Psoas muscle (tissue), 8 donors: ENCODE data around the gene ESD. TPM values are rescaled to one million over a fixed set of nuclear protein-coding genes. Genes with fewer than 3 reads are reported as not detected.

Experiments used
- ATAC-seq, 4 donors: fragments of 200-7000 bp; cut with Tn5 transposase; one replicate each; pipeline ENCODE4 v1.9.1; 2020; ENCODE audit warnings: moderate library complexity in 3 of 4, mild to moderate bottlenecking in 2 of 4
- DNase-seq, 2 donors: peaks; one replicate each; pipeline ENCODE4 v3.0.0-alpha.2; 2020
- H3K27ac ChIP-seq: fragments of 200-600 bp; one replicate; pipeline ENCODE4 v1.8.0; 2022
- H3K27me3 ChIP-seq, 3 donors: fragments of 200-600 bp in 1 of 3; one replicate each; pipeline versions ENCODE4 v1.6.1 to v1.8.0; 2013 to 2022; ENCODE audit warnings: low read length in 2 of 3, mild to moderate bottlenecking in 2 of 3, moderate library complexity in 1 of 3; ENCODE audit not compliant: insufficient read depth in 3 of 3
- H3K36me3 ChIP-seq, 2 donors: fragments of 200-600 bp in 1 of 2; one replicate each; pipeline versions ENCODE4 v1.6.1 to v1.8.0; 2013 to 2022; ENCODE audit warnings: low read depth in 1 of 2, mild to moderate bottlenecking in 1 of 2, moderate library complexity in 1 of 2; ENCODE audit not compliant: insufficient read depth in 1 of 2
- H3K4me1 ChIP-seq: fragments of 200-600 bp; one replicate; pipeline ENCODE4 v1.8.0; 2022
- H3K4me3 ChIP-seq: fragments of 200-600 bp; one replicate; pipeline ENCODE4 v1.8.0; 2022; ENCODE audit warnings: mild to moderate bottlenecking
- H3K9me3 ChIP-seq: fragments of 200-600 bp; one replicate; pipeline ENCODE4 v1.8.0; 2022
- CTCF ChIP-seq: fragments of 200-600 bp; IDR thresholded peaks from one replicate; pipeline ENCODE4 v1.8.0; 2022; ENCODE audit warnings: antibody characterized with exemption
- WGBS, 3 donors: extraction: QIAGEN DNeasy Blood & Tissue Kit; methylation state at CpG; one replicate each; pipeline versions ENCODE4 v1.1.6 to v1.1.7; 2013; 5-methylcytosine and 5-hydroxymethylcytosine counted together
- intact Hi-C, 2 donors: fragments of 100-400 bp; cut with DNase I; formaldehyde crosslinking; loops; one replicate each; pipeline versions ENCODE4 v1.11.0 to v1.14.2; 2022
- polyA plus RNA-seq, 3 donors: library from polyadenylated mRNA; stranded (reverse); fragments of 200-250 nt; gene quantifications; one replicate each; pipeline ENCODE4 v1.2.3, GENCODE V29; 2013
- total RNA-seq, 4 donors: library from RNA; stranded (reverse); fragmentation: NEBNext Ultra II Directional in 2 of 4; extraction: Animal tissue kit (Norgen Biotek cat#: 25700) in 2 of 4; gene quantifications; one replicate each; pipeline versions ENCODE4 v1.2.1 to v1.2.4, GENCODE V29; 2021 to 2023
- donor health status: healthy with polysubstance abuse.
- donor health status: DM: no; HTN: no; CAD: no; lungs with moderate emphysema.
- donor health status: Bipolar disorder and iron deficiency.
- donor health status: healthy.
- donor health status: DM: yes; HTN: yes; CAD: no.
- donor health status: DM: no; HTN: no; CAD: no.
- donor health status: DM: no; HTN: no; CAD: no.
- donor health status: DM: yes; HTN: yes; CAD: no.

Gene ESD
- total and polyA plus RNA-seq, 7 donors: 70.6 to 122 (median 84.7) TPM

DNA sequence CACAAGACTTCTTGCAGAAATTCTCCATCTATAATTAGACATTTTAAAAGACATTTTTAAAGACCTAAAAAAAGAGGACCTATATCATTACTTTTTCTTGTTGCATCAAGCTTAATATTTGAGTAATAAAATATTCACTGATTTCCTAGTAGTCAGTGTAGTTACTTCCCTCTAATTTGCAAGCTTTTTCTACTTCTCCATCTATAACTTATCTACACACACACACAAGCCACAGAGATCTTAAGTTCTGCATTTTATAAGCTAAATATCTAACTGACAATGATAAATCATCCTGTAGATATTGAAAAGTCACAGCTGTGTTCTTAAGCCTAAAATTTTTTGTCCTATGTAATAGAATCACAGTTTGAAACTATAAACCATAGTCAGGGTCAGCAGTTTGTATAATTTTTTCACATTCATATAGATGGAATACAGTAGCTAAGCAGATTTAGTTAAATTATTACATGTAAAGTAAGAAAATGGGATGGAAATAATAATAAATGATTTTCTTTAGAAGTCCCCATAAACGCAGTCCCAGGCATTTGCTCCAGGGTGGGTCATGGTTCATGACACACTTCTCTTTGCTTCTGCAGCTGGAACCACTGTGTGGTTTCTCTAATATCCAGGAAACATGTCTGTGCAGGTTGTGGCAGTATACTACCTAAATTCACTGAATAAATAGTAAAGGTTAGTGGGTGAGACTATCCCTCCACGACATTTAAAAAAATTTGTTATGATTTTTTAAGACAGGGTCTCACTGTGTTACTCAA is 60.2 kb downstream of the ESD start:
- Histone ChIP-seq H3K27me3 (no peaks in the 10 kb centered on the region), H3K9me3 (no peaks in the 10 kb centered on the region), H3K36me3 (peaks cover 0 to 42% of the 10 kb centered on the region in 2 donors), H3K4me3 (no peak overlapping the region), H3K27ac (no peak overlapping the region), H3K4me1 (no peaks in the 10 kb centered on the region)
- intact Hi-C loops: no loop called here
- ATAC-seq (no peak), DNase-seq (no peak)
- WGBS, 3 donors: 75 to 80% (median 79%) methylated on average over 2 of the region's 2 CpGs
- TF ChIP-seq CTCF: no peak

GRCh38 chr13:46735425-46735824 is 61.5 kb downstream of the ESD start:
- H3K27ac ChIP-seq: no peak overlapping the region
- ATAC-seq: no peak
- peaks cover 0 to 44% of the 10 kb centered on the region in 2 donors for H3K36me3 ChIP-seq
- H3K9me3 ChIP-seq: no peaks in the 10 kb centered on the region
- DNase-seq: no peak
- TF ChIP-seq CTCF: no peak
- H3K27me3 ChIP-seq: no peaks in the 10 kb centered on the region
- no peaks in the 10 kb centered on the region for H3K4me1 ChIP-seq
- no peak overlapping the region for H3K4me3 ChIP-seq
- intact Hi-C loops: no loop called here
- WGBS, 3 donors: 89 to 93% (median 92%) methylated on average over 3 of the region's 3 CpGs

GRCh38 chr13:46731535-46731934 is 65.4 kb downstream of the ESD start:
- no peak for ATAC-seq
- intact Hi-C loops: no loop called here
- peaks cover 5 to 62% of the 10 kb centered on the region in 2 donors for H3K36me3 ChIP-seq

DNA sequence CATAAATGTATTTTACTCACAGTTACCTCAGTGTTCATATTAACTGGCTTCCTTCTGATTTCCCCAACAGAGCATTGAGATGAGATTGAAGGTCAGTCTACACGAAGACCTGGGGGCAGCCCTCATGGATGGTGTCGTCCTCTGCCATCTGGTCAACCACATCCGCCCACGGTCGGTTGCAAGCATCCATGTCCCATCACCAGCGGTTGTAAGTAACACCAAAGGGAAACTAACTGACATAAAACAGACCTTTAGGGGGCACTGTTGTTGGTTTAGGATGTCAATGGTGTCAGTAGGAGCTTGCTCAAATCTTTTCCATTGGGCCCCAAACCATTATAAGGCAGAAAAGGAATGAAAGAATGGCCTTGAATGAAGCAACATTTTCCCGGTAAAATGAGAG is 68.2 kb downstream of the ESD start:
- Histone ChIP-seq H3K9me3 (no peaks in the 10 kb centered on the region), H3K4me1 (no peaks in the 10 kb centered on the region), H3K4me3 (no peak overlapping the region), H3K27ac (no peak overlapping the region), H3K36me3 (peaks cover 5 to 72% of the 10 kb centered on the region in 2 donors), H3K27me3 (no peaks in the 10 kb centered on the region)
- DNase-seq (no peak), ATAC-seq (no peak)
- TF ChIP-seq CTCF: no peak
- 91 to 95% (median 93%) methylated on average over 7 of the region's 7 CpGs for WGBS, 3 donors
- intact Hi-C loops: loop anchor here in 1 of 2 donors (5.0 kb wide), 1 partner anchor 181 kb away; no protein-coding TSS in a partner anchor

More at GRCh38 chr13:46731535-46731934, 65.4 kb downstream of the ESD start:
- no peak for DNase-seq
- H3K27ac ChIP-seq: no peak overlapping the region
- H3K27me3 ChIP-seq: no peaks in the 10 kb centered on the region
- no peaks in the 10 kb centered on the region for H3K4me1 ChIP-seq
- no peaks in the 10 kb centered on the region for H3K9me3 ChIP-seq
- no peak overlapping the region for H3K4me3 ChIP-seq
- no peak for TF ChIP-seq CTCF
- WGBS, 3 donors: 94 to 95% (median 95%) methylated on average over 6 of the region's 6 CpGs
